ENCODE results near the gene SLC17A1. TPM values are rescaled to one million over a fixed set of nuclear protein-coding genes. Genes with fewer than 3 reads are reported as not detected.

Gene SLC17A1
- total and polyA plus RNA-seq, 10 of the 15 experiments (the other 5 are each of a cell fraction or from before 2014, with no cell fraction given), result not detected

GRCh38 chr6:25821341-25821740 lies 10.5 kb downstream of the SLC17A1 start:
- Histone ChIP-seq H3K4me3 (no peak overlapping the region), H3K36me3 (ENCODE audit: control insufficient read depth in 2 of 2, insufficient read depth in 2 of 2, low read length in 1 of 2) (no peaks in the 10 kb centered on the region), H3K4me2 (ENCODE audit: control insufficient read depth, insufficient read depth) (no peak overlapping the region), H3K27ac (ENCODE audit: control insufficient read depth, insufficient read depth) (no peak overlapping the region), H2AFZ (ENCODE audit: control insufficient read depth, low read depth, low read length) (no peak overlapping the region), H3K9ac (ENCODE audit: control insufficient read depth, insufficient read depth, low read length) (no peak overlapping the region), H3K27me3 (replicated peaks in 1 of 2; ENCODE audit: control insufficient read depth in 2 of 2, insufficient read depth in 2 of 2, low read length in 1 of 2) (no peaks in the 10 kb centered on the region; a peak in 2 of 4 replicates), H3K9me3 (replicated peaks; ENCODE audit: control insufficient read depth, insufficient read depth, low read length) (no peaks in the 10 kb centered on the region), H3K79me2 (ENCODE audit: control insufficient read depth, insufficient read depth, low read length) (no peaks in the 10 kb centered on the region), H4K20me1 (ENCODE audit: control insufficient read depth, insufficient read depth) (no peaks in the 10 kb centered on the region), H3K4me1 (ENCODE audit: control insufficient read depth, insufficient read depth, low read length) (no peaks in the 10 kb centered on the region)
- ChIA-PET POLR2A (no interaction called here), CTCF (no interaction called here), RAD21 (ENCODE audit: unreplicated experiment) (no interaction called here), SMC1A (ENCODE audit: uncharacterized antibody, unreplicated experiment) (no interaction called here)
- ATAC-seq (no peak), FAIRE-seq (no peak), DNase-seq (ENCODE audit: low read depth, low spot score) (no peak)
- no peak for TF ChIP-seq WRNIP1 (IDR thresholded peaks at IDR 0.05; ENCODE audit: borderline replicate concordance, low read depth, low read length)
- TF ChIP-seq TCF3 (IDR thresholded peaks at IDR 0.05; ENCODE audit: borderline replicate concordance, insufficient read depth, low read depth, low read length), result no peak
- no peak for TF ChIP-seq ZSCAN29 (IDR thresholded peaks at IDR 0.05)
- TF ChIP-seq HDGF (IDR thresholded peaks at IDR 0.05), result no peak
- TF ChIP-seq SUPT20H (IDR thresholded peaks at IDR 0.05; ENCODE audit: borderline replicate concordance, control insufficient read depth, low read depth, low read length), result no peak
- TF ChIP-seq CREB1 (IDR thresholded peaks at IDR 0.05; ENCODE audit: low read depth), result no peak
- TF ChIP-seq, protein P1, sequence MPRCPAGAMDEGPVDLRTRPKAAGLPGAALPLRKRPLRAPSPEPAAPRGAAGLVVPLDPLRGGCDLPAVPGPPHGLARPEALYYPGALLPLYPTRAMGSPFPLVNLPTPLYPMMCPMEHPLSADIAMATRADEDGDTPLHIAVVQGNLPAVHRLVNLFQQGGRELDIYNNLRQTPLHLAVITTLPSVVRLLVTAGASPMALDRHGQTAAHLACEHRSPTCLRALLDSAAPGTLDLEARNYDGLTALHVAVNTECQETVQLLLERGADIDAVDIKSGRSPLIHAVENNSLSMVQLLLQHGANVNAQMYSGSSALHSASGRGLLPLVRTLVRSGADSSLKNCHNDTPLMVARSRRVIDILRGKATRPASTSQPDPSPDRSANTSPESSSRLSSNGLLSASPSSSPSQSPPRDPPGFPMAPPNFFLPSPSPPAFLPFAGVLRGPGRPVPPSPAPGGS (IDR thresholded peaks at IDR 0.05; ENCODE audit: borderline replicate concordance, insufficient read depth, low read depth, low read length, poor library complexity, severe bottlenecking), result no peak
- no peak for TF ChIP-seq NFXL1 (IDR thresholded peaks at IDR 0.05; ENCODE audit: borderline replicate concordance)
- no peak for TF ChIP-seq RELA (IDR thresholded peaks at IDR 0.05; ENCODE audit: borderline replicate concordance, partially characterized antibody)
- no peak for TF ChIP-seq EED (IDR thresholded peaks at IDR 0.05; ENCODE audit: low read depth)
- TF ChIP-seq EZH2 (IDR thresholded peaks at IDR 0.05; ENCODE audit: borderline replicate concordance, control insufficient read depth, low read depth, low read length), result no peak
- TF ChIP-seq TCF12 (IDR thresholded peaks at IDR 0.05; ENCODE audit: low read depth, low read length), result no peak
- TF ChIP-seq CEBPB (IDR thresholded peaks at IDR 0.05; ENCODE audit: borderline replicate concordance in 1 of 2, low read depth in 2 of 2, low read length in 2 of 2), result no peak
- no peak for TF ChIP-seq CREM (IDR thresholded peaks at IDR 0.05; ENCODE audit: low read depth)
- no peak for TF ChIP-seq SRF (IDR thresholded peaks at IDR 0.05; ENCODE audit: low read depth in 2 of 2, low read length in 2 of 2)
- no peak for TF ChIP-seq CEBPZ (IDR thresholded peaks at IDR 0.05; ENCODE audit: low read depth, low read length)
- no peak for TF ChIP-seq PAX5 (IDR thresholded peaks at IDR 0.05; ENCODE audit: borderline replicate concordance, low read depth, low read length)
- in situ Hi-C loops (cut with MboI), result no loop called here
- no TSS peak for BruUV-seq (replicated peaks)
- intact Hi-C loops (cut with micrococcal nuclease; ENCODE audit: unreplicated experiment), result no loop called here

All from GM12878 (cell line).